MM.1S (cell line): ENCODE measurements around the gene PHLDB1.

Experiments used
- DNase-seq: peaks from one replicate; pipeline ENCODE4 v3.0.0-alpha.2; 2015
- H2AFZ ChIP-seq: fragments of 300-600 bp; sonication (generic); 2 replicates; pipeline ENCODE4 v1.6.0; 2016; ENCODE audit warnings: antibody characterized with exemption, low read length
- H3F3A ChIP-seq: fragments of 300-600 bp; sonication (generic); 2 replicates; pipeline ENCODE4 v1.6.1; 2016; ENCODE audit warnings: mild to moderate bottlenecking, antibody characterized with exemption, low read length, moderate library complexity, mixed read lengths; ENCODE audit not compliant: insufficient read depth
- H3K27ac ChIP-seq: fragments of 300-600 bp; sonication (generic); 2 replicates; pipeline ENCODE4 v1.5.1; 2016; ENCODE audit warnings: mild to moderate bottlenecking, low read length
- H3K27me3 ChIP-seq: fragments of 300-600 bp; sonication (generic); replicated peaks from 2 replicates; pipeline ENCODE4 v1.6.0; 2016; ENCODE audit warnings: low read length; ENCODE audit not compliant: insufficient read depth
- H3K36me3 ChIP-seq: fragments of 300-600 bp; sonication (generic); replicated peaks from 2 replicates; pipeline ENCODE4 v1.6.1; 2016; ENCODE audit warnings: mild to moderate bottlenecking, low read length, mixed read lengths; ENCODE audit not compliant: insufficient read depth
- H3K4me1 ChIP-seq: fragments of 300-600 bp; sonication (generic); 2 replicates; pipeline ENCODE4 v1.6.1; 2016; ENCODE audit warnings: low read length, mixed read lengths
- H3K4me2 ChIP-seq: fragments of 300-600 bp; sonication (generic); 2 replicates; pipeline ENCODE4 v1.6.0; 2016; ENCODE audit warnings: low read depth, low read length
- H3K4me3 ChIP-seq: fragments of 300-600 bp; sonication (generic); 2 replicates; pipeline ENCODE4 v1.5.1; 2016; ENCODE audit warnings: low read length, mixed read lengths
- H3K79me2 ChIP-seq: fragments of 300-600 bp; sonication (generic); 2 replicates; pipeline ENCODE4 v1.6.1; 2016; ENCODE audit warnings: mixed run types, low read length, mixed read lengths
- H3K9ac ChIP-seq: fragments of 300-600 bp; sonication (generic); 2 replicates; pipeline ENCODE4 v1.6.1; 2016; ENCODE audit warnings: low read length, mixed read lengths
- H3K9me2 ChIP-seq: fragments of 300-600 bp; sonication (generic); replicated peaks from 2 replicates; pipeline ENCODE4 v1.6.1; 2016; ENCODE audit warnings: mild to moderate bottlenecking, low read length, mixed read lengths; ENCODE audit not compliant: insufficient read depth
- H3K9me3 ChIP-seq: fragments of 300-600 bp; sonication (generic); replicated peaks from 2 replicates; pipeline ENCODE4 v1.6.1; 2016; ENCODE audit warnings: mild to moderate bottlenecking, low read length, mixed read lengths; ENCODE audit not compliant: insufficient read depth
- H4K20me1 ChIP-seq: fragments of 300-600 bp; sonication (generic); 2 replicates; pipeline ENCODE4 v1.6.1; 2016; ENCODE audit warnings: mild to moderate bottlenecking, low read length, moderate library complexity, mixed read lengths; ENCODE audit not compliant: insufficient read depth
- EZH2 ChIP-seq: fragments of 300-600 bp; sonication (generic); optimal IDR thresholded peaks from 2 replicates; pipeline ENCODE3; 2017; ENCODE audit warnings: low read depth, mild to moderate bottlenecking, antibody characterized with exemption, low read length, mixed read lengths
- EZH2phosphoT487 ChIP-seq: fragments of 300-600 bp; sonication (generic); IDR thresholded peaks from 2 replicates; pipeline ENCODE4 v1.6.1; 2018; ENCODE audit warnings: antibody characterized with exemption, low read length
- TF ChIP-seq, protein P1 (sequence below): fragments of 300-600 bp; sonication (generic); IDR thresholded peaks from 2 replicates; pipeline ENCODE4 v1.5.1; 2016; ENCODE audit warnings: antibody characterized with exemption, low read length, mixed read lengths

PHLDB1 gene

DNA sequence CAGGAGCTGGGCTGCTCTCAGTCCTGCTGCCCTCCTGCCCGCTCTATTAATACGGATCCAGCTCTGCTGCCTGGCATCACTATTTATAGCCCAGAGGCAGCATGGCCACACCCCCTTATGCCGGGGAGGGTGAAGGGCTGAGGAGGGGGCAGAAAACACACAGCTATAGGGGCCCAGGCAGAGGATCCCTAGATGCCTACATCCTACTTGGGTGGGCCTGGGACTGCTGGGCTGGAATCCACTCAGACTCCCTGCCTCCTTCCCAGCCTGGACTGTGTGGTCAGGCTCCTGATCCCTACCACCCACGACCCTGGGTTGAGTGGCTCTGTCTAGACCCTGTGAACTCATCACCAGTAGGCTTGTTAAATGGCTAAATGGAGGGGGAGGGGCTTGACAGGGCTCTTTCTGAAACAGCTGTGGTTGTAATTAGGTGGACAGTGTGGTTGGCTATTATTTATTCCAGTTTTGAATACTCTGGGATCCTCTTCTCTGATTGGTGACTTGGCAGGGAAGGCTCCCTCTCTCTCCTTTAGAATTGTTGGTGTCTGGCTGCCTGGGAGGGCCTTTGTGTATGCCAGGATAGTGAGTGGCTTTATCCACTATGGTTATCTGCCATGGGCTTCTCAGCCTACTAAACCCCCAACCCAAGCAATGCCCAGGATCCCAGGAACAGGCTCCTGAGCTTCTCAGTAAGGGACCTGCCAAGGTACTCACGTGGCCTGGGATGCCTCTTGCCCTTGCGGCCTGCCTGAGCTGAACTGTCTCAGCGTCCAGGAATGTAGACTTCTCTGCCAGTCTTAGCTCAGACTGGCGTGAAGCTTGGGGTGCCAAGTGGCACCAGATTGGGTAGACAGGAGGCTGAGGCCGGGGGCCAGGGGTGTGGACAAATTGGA, 15.2 kb downstream of the PHLDB1 start:
- H2AFZ ChIP-seq: no peak overlapping the region
- H3K4me1 ChIP-seq: no peaks in the 10 kb centered on the region
- H3K79me2 ChIP-seq: no peaks in the 10 kb centered on the region
- DNase-seq: no peak
- no peak overlapping the region for H3K4me2 ChIP-seq
- H3K27ac ChIP-seq: no peak overlapping the region
- H4K20me1 ChIP-seq: no peaks in the 10 kb centered on the region; the same call in 1 of the 2 replicates
- H3K4me3 ChIP-seq: no peak overlapping the region
- no peaks in the 10 kb centered on the region for H3K36me3 ChIP-seq
- H3K9ac ChIP-seq: no peak overlapping the region
- H3K9me3 ChIP-seq: no peaks in the 10 kb centered on the region
- H3K27me3 ChIP-seq: peaks cover 24% of the 10 kb centered on the region
- H3K9me2 ChIP-seq: no peaks in the 10 kb centered on the region
- TF ChIP-seq, protein P1, sequence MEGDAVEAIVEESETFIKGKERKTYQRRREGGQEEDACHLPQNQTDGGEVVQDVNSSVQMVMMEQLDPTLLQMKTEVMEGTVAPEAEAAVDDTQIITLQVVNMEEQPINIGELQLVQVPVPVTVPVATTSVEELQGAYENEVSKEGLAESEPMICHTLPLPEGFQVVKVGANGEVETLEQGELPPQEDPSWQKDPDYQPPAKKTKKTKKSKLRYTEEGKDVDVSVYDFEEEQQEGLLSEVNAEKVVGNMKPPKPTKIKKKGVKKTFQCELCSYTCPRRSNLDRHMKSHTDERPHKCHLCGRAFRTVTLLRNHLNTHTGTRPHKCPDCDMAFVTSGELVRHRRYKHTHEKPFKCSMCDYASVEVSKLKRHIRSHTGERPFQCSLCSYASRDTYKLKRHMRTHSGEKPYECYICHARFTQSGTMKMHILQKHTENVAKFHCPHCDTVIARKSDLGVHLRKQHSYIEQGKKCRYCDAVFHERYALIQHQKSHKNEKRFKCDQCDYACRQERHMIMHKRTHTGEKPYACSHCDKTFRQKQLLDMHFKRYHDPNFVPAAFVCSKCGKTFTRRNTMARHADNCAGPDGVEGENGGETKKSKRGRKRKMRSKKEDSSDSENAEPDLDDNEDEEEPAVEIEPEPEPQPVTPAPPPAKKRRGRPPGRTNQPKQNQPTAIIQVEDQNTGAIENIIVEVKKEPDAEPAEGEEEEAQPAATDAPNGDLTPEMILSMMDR: no peak
- TF ChIP-seq EZH2: no peak
- TF ChIP-seq EZH2phosphoT487: no peak
- H3F3A ChIP-seq: no peaks in the 10 kb centered on the region

DNA sequence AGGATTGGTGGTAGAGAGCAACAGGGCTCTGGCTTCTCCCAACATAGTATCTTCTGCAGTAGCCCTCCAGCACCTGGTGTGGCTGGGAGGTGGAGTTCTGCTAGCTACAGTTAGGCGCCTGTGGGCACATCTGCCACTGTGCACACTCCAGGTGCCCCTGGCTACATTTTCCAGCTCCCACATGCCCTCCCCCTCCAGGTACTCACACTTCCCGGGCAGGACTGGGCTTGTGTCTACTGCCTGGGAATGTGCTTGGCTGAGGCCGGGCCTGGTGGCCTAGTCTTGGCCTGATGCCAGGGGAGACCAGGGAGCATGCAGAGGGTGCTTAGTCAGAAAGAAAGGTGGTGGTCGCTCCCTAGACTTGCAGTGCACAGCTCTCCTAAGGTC, 15.8 kb downstream of the PHLDB1 start:
- no peak overlapping the region for H3K9ac ChIP-seq

DNA sequence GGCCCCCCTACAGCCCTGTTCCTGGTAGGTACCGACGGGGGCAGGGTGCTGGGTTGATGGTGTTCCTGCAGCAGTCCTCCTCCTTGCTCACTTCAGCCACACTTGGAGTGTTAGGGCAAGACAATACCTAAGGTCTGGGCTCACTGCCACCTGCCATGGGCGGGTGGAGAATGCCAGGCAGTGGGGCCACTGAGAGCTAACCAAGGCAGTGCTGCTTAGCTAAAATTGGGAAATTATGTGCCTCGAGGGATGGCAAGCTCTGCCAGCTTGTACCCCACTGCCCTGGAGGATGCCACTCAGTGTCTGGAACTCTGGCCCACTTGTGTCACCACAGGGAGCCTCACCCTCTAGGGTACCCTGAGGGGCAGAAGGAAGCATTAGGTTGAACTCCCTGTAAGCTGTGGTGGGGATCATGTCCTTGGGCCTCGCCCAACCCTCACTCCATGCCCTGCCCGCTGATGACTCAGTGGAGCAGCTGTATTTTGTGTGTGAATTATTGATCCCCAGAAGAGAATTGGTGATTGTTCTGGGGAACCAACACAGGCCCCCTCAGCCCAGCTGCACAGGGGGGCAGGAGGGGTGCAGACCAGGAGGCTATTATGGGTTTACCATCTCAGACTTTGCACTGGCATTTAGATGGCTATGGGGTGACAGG, 17.7 kb downstream of the PHLDB1 start:
- Histone ChIP-seq H3F3A (no peaks in the 10 kb centered on the region), H3K9ac (no peak overlapping the region), H3K9me2 (no peaks in the 10 kb centered on the region), H3K4me3 (no peak overlapping the region), H3K36me3 (no peaks in the 10 kb centered on the region), H4K20me1 (no peaks in the 10 kb centered on the region; the same call in 1 of the 2 replicates), H3K9me3 (no peaks in the 10 kb centered on the region), H3K79me2 (no peaks in the 10 kb centered on the region), H3K27ac (no peak overlapping the region), H3K4me1 (no peaks in the 10 kb centered on the region), H3K4me2 (no peak overlapping the region), H2AFZ (no peak overlapping the region), H3K27me3 (peaks cover 38% of the 10 kb centered on the region)
- no peak for DNase-seq
- no peak for TF ChIP-seq EZH2phosphoT487
- TF ChIP-seq, protein P1: no peak
- no peak for TF ChIP-seq EZH2

More for the DNA sequence above, 15.8 kb downstream of the PHLDB1 start:
- Histone ChIP-seq H3K4me3 (no peak overlapping the region), H3K27ac (no peak overlapping the region), H3K79me2 (no peaks in the 10 kb centered on the region), H3F3A (no peaks in the 10 kb centered on the region), H3K4me1 (no peaks in the 10 kb centered on the region), H3K27me3 (peaks cover 30% of the 10 kb centered on the region), H4K20me1 (no peaks in the 10 kb centered on the region; the same call in 1 of the 2 replicates), H3K4me2 (no peak overlapping the region), H3K9me3 (no peaks in the 10 kb centered on the region), H3K9me2 (no peaks in the 10 kb centered on the region), H2AFZ (no peak overlapping the region), H3K36me3 (no peaks in the 10 kb centered on the region)
- DNase-seq: no peak
- TF ChIP-seq EZH2phosphoT487 (no peak), EZH2 (no peak)
- TF ChIP-seq, protein P1: no peak
